HG03342 (cell line): ENCODE results near the gene TMEM94.
"Not testable (repeated sequence)": the region's sequence is repeated elsewhere in the genome, so short reads cannot be mapped to it uniquely, and the experiment has no call there.

Experiments
- ATAC-seq: cut with Tn5 transposase; IDR thresholded peaks from one replicate; pipeline ENCODE4 v1.9.1; 2021; ENCODE audit warnings: mild to moderate bottlenecking, moderate library complexity; ENCODE audit not compliant: unreplicated experiment

TMEM94 gene

DNA sequence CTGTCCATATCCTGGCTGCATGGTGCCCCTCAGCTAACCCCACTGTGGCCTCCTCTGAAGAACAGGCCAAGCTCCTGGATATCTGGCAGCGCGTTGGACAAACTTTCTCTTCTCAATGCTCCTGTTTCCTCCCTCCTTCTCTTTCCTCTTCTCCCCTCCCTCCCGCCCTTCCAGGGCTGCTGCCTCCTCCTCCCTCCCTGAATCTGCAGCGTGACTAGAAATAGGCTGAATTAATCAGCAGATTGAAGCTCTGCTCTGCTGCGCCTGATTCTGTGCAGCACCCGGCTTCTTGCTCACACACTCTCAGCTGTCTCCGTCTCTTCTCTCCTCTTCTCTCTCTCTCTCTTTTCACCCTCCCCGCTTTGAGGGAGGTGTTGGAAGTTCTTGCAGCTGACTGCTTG is 19.8 kb downstream of the TMEM94 start:
- ATAC-seq = no peak

DNA sequence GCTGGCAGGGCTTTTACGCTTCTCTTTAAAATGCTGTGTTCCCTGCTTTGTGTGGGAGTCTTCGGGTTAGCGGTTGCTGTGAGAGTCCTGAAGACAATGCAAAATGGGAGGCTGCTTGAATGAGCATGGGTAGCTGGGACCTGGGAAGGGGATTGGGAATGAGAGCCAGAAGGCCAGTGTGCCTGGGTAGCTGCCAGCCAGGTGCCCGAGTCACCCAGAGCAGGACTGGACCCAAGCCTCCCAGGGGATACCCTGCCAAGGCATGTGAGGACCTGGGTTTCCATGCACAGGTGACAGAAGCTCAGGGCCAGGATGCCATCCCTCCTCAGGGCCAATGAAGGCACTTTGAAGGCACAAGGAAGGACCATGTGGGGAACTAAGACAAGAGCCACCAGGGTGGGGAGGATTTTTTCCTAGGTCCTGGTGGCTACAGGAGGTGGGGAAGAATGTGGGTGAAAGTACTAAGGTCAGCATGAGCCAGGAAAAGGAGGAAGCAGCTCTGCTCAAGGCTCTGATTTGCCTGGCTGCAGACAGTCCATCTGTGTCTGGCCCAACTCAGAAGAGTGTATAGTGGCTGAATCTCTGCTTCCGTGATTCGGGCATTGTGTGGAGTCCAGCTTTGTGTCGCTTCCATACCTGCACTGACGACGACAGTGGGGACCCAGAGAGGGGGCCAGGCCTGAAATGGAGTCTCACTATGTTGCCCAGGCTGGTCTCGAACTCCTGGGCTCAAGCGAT is 20.5 kb downstream of the TMEM94 start:
- no peak for ATAC-seq

DNA sequence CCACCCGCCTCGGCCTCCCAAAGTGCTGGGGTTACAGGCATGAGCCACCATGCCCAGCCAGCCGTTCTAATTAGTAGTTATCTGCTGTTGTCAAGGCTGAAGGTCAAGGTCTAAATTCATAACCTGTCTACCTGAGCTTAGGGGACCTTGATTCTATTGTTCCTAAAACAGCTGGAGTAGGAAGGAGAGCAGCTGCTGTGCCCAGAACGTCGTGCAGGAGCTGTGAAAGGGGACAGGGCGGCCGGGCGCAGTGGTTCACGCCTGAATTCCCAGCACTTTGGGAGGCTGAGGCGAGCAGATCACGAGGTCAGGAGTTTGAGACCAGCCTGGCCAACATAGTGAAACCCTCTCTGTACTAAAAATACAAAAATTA is 21.0 kb downstream of the TMEM94 start:
- not testable (repeated sequence) for ATAC-seq

DNA sequence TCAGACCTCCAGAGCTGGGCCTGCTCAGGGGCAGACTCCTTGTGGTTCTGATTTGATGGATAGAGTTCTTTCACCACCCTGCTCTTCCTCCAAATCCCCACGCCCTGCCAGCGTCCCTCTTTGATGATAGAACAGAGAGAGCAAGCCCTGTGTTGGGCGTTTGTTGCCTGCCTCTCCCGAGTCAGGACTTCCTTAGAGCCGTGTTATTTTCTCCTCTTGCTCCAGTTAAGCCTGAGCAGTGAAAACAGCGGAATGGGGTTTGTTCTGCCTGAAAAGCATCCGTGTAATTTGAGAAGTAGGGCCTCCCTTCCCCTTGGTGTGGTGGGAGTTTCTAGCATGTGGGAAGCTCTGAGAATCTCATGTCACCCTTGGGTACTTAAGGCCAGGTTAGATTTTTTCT is 22.1 kb downstream of the TMEM94 start:
- ATAC-seq = no peak

DNA sequence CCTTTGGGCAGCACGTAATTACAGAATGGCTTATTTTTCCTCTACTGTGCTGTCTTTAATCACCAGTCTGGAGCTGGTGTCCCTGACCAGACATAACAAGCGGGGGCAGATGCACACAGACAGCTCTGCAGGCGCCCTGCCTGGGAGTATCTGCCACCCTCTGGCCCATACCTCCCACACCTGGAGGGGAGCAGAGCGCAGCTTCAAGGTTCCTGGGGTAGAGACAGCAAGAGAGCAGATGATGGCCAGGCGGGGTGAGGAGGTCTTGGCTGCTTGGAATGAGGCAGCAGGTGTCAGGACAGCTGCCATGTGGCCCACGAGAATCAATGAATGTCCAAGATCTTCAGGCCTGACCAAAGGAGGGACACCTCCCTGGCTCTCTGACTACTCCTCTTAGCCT is 23.8 kb downstream of the TMEM94 start:
- no peak for ATAC-seq

DNA sequence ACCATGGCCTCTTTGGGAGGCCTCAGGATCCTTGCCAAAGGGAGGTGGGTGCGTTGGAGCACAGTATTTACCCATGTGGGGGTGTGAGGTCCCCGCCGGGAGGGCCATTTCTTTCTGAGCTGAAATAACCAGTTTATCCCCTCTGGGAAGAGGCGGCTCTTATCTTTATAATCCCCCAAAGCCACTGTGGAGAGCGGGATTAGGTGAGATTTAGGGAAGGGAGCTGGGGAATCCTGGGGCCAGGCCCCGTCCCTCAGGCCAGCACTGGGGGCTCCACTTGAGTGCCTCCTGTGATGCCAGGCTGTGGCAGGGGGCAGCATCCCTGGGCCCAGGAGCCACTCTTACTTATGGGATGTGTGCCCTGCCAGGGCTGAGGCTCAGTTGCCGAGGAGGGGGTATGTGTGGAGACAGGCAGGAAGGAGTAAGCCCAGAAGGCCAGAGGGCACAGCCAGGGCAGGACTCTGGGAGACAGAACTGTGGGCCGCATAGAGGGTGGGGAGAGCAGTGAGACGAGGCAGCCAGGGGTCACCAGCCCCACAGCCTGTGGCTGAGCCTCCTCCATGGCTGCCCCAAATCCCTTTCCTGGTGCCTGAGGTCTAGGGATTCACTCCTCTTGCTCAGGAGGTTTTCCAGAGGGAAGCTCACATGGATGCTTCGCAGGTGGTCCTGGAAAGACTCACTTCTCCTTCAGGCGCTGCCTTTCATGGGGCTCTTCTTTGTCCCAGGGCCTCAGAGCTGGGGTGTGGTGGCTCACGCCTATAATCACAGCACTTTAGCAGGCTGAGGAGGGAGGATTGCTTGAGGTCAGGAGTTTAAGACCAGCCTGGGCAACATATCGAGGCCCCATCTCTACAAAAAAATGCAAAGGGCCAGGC is 25.0 kb downstream of the TMEM94 start:
- ATAC-seq = no peak

DNA sequence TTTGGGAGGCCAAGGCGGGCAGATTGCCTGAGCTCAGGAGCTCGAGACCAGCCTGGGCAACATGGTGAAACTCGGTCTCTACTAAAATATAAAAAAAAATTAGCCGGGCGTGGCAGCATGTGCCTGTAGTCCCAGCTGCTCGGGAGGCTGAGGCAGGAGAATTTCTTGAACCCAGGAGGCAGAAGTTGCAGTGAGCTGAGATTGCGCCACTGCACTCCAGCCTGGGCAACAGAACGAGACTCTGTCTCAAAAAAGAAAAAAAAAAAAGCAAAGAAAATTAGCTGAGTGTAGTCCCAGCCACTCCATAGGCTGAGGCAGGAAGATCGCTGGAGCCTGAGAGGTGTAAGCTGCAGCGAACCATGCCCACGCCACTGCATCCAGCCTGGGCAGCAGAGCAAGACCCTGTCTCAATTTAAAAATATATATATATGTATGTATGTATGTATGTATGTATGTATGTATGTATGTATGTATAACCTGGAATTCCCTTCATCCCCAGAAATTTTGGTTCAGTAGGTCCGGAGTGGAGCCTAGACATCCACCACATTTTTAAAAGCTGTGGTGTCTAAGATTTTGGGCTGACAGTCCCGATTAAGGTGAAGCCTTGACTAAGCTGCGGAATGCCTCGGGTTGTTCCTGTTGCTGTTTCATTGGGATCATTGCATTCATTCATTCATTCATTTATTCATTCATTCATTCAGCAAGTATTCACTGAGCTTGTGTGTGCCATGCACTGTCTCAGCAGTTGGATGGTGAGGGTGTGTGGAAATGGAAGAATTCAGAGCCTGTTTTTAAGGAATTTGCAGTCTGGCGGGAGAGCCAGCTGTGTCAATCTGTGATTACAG is 25.9 kb downstream of the TMEM94 start:
- no peak for ATAC-seq

DNA sequence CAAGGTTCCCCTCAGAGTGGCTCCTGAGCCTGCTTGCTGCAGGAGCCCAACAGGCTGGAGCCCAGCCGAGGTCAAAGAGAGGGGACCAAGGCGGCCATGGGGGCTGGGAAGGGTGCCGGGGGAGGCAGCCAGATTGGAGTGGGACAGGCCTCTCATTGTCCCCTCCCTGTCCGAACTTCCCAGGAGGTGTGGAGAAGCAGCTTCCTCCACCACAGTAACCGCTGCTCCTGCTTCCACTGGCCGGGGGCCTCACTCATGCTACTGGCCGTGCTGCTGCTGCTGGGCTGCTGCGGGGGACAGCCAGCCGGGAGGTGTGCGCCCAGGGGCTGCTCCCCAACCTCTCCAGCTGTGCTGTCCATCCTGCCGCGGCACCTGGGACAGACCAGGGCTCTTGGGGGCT is 29.3 kb downstream of the TMEM94 start:
- ATAC-seq = no peak

DNA sequence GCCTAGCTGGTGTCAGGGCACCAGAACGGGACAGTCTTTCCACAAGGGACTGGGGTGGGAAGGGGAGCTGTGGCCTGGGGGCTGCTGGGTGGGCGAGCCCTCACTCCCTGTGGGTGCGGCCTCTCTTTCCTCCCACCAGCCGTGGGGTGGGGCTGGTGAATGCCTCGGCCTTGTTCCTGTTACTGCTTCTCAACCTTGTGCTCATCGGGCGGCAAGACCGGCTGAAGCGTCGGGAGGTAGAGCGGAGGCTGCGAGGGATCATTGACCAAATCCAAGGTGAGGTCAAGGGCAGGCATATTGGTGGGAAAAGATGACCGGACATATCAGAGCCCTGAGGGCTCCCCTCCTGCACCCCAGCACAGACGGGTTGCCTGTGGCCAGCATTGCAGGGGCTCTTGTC is 29.7 kb downstream of the TMEM94 start:
- ATAC-seq = no peak

DNA sequence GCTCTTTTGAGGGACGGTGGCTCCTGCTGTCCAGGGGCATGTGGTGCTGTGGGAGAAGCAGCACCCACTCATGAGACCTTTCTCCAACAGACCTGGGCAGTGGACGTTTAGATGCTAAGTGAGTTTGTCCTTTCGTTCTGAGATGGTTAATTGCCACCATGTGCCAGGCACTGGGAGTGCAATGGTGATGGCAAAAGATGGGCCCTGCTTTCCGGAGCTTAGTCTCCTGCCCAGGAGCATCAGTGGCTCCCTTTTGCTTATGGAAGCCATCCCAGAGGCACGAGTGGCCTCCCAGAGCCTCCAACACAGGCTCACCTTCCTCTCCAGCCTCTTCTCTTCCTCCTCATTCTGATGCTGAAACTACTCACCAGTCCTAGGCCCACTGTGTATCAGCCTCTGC is 30.5 kb downstream of the TMEM94 start:
- ATAC-seq = no peak

DNA sequence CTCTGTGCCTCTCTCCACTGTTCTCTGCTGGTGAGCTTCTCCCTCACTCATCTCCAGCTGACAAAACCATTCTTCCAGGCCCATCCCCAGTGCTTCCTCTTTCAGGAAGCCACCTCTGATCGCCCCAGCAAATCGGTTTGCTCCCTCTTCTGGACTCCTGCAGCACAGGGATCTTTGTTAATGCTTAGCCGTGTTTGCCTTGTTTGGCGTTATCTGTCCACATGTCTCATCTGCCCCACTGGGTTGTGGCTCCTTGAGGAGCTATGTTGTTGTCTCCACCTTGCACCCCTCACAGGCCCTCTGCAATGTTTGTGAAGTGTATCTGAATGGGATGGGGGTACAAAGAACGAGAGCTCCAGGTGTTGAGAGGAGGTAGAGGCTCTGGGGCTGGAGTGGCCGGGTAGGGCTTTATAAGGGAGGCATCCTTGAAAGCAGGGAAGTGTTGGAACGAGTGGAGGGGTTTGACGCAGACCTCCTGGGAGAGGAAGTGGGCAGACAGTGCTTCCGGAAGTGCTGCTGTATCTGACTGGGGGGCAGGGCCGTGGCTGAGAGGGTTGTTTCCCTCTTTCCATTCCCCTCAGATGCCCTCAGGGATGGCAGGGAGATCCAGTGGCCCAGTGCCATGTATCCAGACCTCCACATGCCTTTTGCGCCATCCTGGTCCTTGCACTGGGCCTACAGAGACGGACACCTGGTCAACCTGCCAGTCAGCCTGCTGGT is 31.1 kb downstream of the TMEM94 start:
- no peak for ATAC-seq

DNA sequence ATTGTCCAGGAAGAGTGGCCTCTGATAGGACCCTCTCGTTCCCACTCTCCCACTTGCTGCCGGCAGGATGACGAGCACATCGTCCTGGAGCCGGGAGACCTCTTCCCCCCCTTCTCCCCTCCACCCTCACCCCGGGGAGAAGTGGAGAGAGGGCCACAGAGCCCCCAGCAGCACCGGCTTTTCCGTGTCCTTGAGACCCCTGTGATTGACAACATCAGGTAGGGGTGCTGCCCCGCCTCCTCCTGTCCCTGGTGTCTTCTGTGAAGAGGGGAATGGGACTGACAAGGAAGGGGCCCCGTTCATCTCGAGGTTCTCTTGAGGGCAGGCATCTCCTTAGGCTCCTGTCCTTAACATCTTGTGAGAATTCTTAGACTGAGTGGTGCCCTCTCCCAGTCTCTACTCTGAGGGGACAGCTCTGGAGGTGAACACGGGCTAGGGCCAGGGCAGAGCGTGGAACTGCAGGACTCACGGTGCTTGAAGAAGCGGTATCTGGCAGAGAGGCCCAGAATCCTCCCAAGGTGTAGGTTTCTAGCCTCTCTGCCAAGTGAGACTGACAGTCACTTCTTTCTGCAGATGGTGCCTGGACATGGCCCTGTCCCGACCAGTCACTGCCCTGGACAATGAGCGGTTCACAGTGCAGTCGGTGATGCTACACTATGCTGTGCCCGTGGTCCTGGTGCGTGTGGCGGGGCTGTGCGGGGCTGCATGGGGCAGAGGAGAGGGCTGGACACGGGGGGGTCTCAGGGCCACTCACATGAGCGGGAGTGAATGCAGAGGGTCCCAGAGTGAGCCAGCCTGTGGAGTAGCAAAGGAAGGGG is 32.5 kb downstream of the TMEM94 start:
- ATAC-seq = no peak

DNA sequence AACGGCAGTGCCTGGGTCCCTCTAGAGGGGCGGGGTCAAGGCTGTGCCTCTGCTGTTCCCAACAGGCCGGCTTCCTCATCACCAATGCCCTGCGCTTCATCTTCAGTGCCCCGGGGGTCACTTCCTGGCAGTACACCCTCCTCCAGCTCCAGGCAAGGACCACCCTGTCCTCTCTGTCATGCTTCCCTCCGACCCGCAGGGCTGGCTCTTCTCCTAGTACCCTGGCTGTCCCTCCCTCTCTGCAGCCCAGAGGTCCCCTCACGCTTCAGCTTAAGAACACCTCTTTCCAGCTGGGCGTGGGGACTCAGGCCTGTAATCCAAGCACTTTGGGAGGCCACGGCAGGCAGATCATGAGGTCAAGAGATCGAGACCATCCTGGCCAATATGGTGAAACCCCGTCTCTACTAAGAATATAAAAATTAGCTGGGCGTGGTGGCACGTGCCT is 33.1 kb downstream of the TMEM94 start:
- ATAC-seq = no peak

DNA sequence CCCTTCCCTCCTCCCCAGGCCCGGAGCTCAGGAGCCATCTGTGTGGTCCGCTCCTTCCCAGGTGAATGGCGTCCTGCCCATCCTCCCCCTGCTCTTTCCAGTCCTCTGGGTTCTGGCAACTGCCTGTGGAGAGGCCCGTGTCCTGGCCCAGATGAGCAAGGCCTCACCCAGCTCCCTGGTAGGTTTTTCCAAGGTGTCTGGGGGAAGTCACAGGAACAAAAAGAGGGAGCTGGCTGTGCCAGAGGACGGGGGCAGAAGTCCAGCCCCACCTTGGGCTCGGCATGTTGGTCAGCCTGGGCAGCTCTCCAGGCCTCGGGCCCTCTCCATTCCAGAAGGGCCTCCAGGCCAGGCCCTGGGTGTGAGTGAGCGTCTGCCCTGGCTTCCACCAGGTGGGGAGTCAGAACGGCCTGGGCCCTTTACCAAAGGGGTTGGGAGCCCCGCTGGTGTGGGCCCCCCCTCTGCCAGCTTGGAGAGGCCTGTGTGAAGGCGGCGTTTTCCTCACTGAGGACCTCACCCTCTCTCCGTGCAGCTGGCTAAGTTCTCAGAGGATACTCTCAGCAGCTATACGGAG is 33.8 kb downstream of the TMEM94 start:
- ATAC-seq = no peak

DNA sequence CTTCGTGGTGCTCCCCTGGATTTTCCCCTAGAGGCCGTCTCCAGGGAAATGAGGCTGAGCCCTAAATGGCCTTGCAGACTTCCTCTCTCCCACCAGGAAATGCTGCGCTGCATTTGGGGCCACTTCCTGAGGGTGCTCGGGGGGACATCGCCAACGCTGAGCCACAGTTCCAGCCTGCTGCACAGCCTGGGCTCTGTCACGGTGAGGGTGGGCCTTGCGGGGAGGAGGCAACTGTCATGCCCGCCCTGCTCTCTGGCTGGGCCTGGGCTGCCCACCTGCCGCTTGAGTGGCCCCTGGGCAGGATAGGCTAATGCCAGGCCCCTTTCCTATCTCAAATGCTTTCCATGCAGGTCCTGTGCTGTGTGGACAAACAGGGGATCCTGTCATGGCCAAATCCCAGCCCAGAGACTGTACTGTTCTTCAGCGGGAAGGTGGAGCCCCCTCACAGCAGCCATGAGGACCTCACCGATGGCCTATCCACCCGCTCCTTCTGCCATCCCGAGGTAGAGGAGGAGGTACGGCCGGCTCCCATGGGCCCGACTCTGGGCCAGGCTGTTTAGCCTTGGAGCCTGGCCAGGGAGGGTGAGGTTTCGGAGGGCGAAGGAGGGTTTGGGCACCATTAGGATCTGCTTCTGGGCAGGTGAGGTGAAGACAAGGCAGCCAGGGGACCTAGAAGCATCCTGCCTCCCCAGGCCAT is 34.7 kb downstream of the TMEM94 start:
- ATAC-seq = no peak

DNA sequence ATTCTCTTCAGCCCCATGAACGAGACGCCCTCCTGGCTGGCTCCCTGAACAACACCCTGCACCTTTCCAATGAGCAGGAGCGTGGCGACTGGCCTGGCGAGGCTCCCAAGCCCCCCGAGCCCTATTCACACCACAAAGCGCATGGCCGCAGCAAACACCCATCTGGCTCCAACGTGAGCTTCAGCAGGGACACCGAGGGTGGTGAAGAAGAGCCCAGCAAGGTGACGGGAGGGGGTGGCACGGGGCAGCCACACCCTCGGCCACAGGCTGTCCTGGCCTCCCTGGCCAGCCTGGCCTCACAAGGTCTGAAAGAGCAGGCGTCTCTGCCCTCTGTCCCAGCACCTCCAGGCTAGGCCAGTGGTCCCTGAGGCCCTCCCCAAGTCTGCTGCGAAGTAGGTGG is 35.2 kb downstream of the TMEM94 start:
- ATAC-seq = no peak

DNA sequence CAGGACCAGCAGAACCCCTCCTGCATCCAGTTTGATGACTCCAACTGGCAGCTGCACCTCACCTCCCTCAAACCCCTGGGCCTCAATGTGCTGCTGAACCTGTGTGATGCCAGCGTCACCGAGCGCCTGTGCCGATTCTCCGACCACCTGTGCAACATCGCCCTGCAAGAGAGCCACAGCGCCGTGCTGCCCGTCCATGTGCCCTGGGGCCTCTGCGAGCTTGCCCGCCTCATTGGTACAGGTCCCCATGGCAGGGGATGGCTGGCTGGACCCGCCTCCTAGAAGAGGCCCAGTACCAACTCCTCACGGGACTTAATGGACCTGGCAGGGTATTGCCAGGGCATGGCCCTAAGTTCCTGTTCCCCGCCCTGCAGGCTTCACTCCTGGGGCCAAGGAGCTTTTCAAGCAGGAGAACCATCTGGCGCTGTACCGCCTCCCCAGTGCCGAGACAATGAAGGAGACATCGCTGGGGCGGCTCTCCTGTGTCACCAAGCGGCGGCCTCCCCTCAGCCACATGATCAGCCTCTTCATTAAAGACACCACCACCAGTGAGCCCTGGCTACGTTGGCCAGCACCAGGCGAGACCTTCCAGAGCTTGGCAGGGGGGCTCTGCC is 36.2 kb downstream of the TMEM94 start:
- no peak for ATAC-seq

DNA sequence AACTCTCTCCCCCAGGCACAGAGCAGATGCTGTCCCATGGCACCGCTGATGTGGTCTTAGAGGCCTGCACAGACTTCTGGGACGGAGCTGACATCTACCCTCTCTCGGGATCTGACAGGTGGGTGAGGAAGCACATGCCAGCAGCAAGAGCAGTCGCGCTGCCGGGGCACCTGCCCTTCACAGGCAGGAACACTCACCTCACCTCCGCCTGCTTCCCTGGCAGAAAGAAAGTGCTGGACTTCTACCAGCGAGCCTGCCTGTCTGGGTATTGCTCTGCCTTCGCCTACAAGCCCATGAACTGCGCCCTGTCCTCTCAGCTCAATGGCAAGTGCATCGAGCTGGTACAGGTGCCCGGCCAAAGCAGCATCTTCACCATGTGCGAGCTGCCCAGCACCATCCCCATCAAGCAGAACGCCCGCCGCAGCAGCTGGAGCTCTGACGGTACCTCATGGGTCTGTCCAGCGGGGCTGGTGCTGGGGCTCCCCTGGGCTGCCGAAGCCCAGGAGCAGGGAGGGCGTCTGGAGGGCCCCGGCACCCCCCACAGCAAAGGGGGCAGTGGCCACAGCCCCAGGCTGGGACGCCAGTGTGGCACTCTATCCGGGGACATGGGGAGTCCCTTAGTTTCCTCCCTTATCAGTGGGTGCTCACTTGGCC is 37.2 kb downstream of the TMEM94 start:
- no peak for ATAC-seq
